Heart left ventricle (tissue), 13 donors: ENCODE data around the gene ZBTB21.

Experiments
- CTCF ChIP-seq, 12 donors: fragments of 200-600 bp; sonication (generic) in 4 of 12; IDR thresholded peaks; one replicate each; pipeline versions ENCODE4 v1.5.0 to v1.8.0; 2018 to 2022; ENCODE audit warnings: antibody characterized with exemption in 12 of 12, mild to moderate bottlenecking in 5 of 12
- POLR2A ChIP-seq, 2 donors: fragments of 450-650 bp; IDR thresholded peaks; one replicate each; pipeline ENCODE4 v1.6.1; 2017; ENCODE audit warnings: antibody characterized with exemption in 2 of 2, mild to moderate bottlenecking in 2 of 2, moderate library complexity in 2 of 2
- donor health status: ischemic (EF 13 %, LVEDD 7.1; RV severe dilation, severe dysfunction).
- donor health status: DM: no; HTN: yes; CAD: no.
- donor health status: DM: no; HTN: no; CAD: no.
- donor health status: ischemic (EF 25% LVEDD 6.9; RV normal size, moderate dysfunction).
- donor health status: ischemic (EF 25% LVEDD 5.7; RV mildly dilated, moderate dysfunction).
- donor health status: ischemic (EF 35%, LVEDD 5.7; RV mildly dilated, moderate dysfunction).
- donor health status: nonischemic (EF 11% LVEDD 7.7; RV severe dilation, severe dysfunction).
- donor health status: DM: yes; HTN: yes; CAD: no.
- donor health status: PGD.
- donor health status: ischemic (EF 29% LVEDD 5.4; RV normal size, mild dysfunction).
- donor health status: nonischemic (EF 23%, LVEDD 6.1; RV moderate dilation, normal function).

GRCh38 chr21:42037943-42038342 is 27.8 kb upstream of the ZBTB21 start:
- TF ChIP-seq CTCF (IDR thresholded peaks at IDR 0.05) (no peak), POLR2A (IDR thresholded peaks at IDR 0.05) (no peak)
